Activated B cell treated with CpG ODN at 0.5 μM for 24 hours (primary cell): ENCODE measurements around the gene MYRIP. TPM values are rescaled to one million over a fixed set of nuclear protein-coding genes. Genes with fewer than 3 reads are reported as not detected.

ENCODE experiments used
- ATAC-seq: fragments of 200-7000 bp; cut with Tn5 transposase; one replicate; pipeline ENCODE4 v1.10.0; 2021; ENCODE audit warnings: low read depth, mild to moderate bottlenecking, moderate library complexity
- CTCF ChIA-PET: fragments of 350-600 bp; sonication (Branson Sonifier 250); formaldehyde crosslinking; loops from one replicate; lab custom pipeline; 2021; ENCODE audit warnings: antibody characterized with exemption; lab: Charles Lee
- POLR2A ChIA-PET: fragments of 350-600 bp; sonication (Branson Sonifier 250); formaldehyde crosslinking; loops from one replicate; lab custom pipeline; 2021; ENCODE audit warnings: antibody characterized with exemption; lab: Charles Lee
- DNase-seq: peaks from one replicate; pipeline ENCODE4 v3.0.0; 2022
- H3K27ac Mint-ChIP-seq: one replicate; pipeline ENCODE4 v1.8.0; 2020; ENCODE audit warnings: mixed read lengths
- H3K27me3 Mint-ChIP-seq: one replicate; pipeline ENCODE4 v1.8.0; 2021; ENCODE audit warnings: mixed read lengths
- H3K36me3 Mint-ChIP-seq: one replicate; pipeline ENCODE4 v1.8.0; 2021; ENCODE audit warnings: low read depth, mixed read lengths
- H3K4me1 Mint-ChIP-seq: one replicate; pipeline ENCODE4 v1.8.0; 2021; ENCODE audit warnings: mixed read lengths
- H3K4me3 Mint-ChIP-seq: one replicate; pipeline ENCODE4 v1.8.0; 2020; ENCODE audit warnings: mild to moderate bottlenecking, mixed read lengths
- H3K9me3 Mint-ChIP-seq: one replicate; pipeline ENCODE4 v1.8.0; 2020; ENCODE audit warnings: mixed read lengths
- intact Hi-C: fragments of 100-400 bp; cut with micrococcal nuclease; formaldehyde crosslinking; loops from one replicate; pipeline ENCODE4 v1.15.1; 2024
- total RNA-seq: library from RNA; stranded (reverse); gene quantifications from 2 replicates; pipeline ENCODE4 v1.2.3, GENCODE V29; 2022
- TF ChIP-seq, protein P1 (sequence below): fragments of 200-600 bp; IDR thresholded peaks from one replicate; pipeline ENCODE4 v1.8.0; 2022; ENCODE audit warnings: antibody characterized with exemption, mild to moderate bottlenecking

The MYRIP gene
- total RNA-seq, 1 donor from 2014 or later = 0.20 TPM

DNA sequence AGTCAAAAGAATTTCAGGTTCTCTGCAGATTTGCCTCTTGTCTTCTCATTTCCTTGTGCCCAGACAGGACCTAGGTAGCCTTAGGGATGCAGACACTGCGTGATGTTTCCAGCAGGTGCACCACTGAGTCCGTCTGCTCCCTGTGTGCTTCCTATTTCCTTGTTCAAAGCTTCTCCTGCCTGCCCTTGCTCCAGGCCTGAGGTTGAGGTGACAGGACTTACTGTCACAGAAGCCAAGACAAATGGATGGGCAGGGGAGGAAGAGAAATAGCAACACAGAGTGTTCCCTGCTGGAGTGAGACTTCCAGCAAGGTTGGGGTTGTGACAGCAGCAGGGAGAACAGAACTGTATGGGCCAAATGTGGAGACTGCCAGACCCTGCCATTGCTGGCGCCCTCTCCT is 199.4 kb downstream of the MYRIP start:
- DNase-seq (no peak), ATAC-seq (no peak)
- H3K4me3 Mint-ChIP-seq = no peak overlapping the region
- ChIA-PET POLR2A (no interaction called here), CTCF (no interaction called here)
- intact Hi-C loops = no loop called here
- no peaks in the 10 kb centered on the region for H3K9me3 Mint-ChIP-seq
- H3K4me1 Mint-ChIP-seq = no peaks in the 10 kb centered on the region
- TF ChIP-seq, protein P1, sequence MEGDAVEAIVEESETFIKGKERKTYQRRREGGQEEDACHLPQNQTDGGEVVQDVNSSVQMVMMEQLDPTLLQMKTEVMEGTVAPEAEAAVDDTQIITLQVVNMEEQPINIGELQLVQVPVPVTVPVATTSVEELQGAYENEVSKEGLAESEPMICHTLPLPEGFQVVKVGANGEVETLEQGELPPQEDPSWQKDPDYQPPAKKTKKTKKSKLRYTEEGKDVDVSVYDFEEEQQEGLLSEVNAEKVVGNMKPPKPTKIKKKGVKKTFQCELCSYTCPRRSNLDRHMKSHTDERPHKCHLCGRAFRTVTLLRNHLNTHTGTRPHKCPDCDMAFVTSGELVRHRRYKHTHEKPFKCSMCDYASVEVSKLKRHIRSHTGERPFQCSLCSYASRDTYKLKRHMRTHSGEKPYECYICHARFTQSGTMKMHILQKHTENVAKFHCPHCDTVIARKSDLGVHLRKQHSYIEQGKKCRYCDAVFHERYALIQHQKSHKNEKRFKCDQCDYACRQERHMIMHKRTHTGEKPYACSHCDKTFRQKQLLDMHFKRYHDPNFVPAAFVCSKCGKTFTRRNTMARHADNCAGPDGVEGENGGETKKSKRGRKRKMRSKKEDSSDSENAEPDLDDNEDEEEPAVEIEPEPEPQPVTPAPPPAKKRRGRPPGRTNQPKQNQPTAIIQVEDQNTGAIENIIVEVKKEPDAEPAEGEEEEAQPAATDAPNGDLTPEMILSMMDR = no peak
- no peaks in the 10 kb centered on the region for H3K27me3 Mint-ChIP-seq
- no peak overlapping the region for H3K27ac Mint-ChIP-seq
- H3K36me3 Mint-ChIP-seq = no peaks in the 10 kb centered on the region

DNA sequence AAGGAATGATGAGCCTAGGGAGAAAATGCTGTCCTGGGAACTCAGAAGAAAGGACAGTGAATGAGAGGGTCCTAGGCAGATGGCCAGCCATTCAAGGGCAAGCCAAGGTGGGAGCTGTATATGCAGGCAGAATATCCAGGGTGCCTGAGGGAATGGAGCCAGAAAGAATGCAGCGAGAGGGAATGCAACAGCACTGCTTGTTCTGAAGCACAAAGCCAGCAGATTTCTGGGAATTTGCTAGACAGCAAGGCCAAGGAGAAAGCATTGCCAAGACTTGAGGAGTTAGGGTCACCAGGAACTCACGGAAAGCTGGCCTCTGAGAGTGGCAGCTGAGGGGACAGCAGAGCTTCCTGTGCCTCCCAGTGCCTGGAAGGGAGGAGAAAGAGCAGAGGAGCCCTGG is 200.6 kb downstream of the MYRIP start:
- intact Hi-C loops = no loop called here
- Mint-ChIP-seq H3K27me3 (peaks cover 2% of the 10 kb centered on the region), H3K4me3 (no peak overlapping the region), H3K27ac (no peak overlapping the region), H3K36me3 (no peaks in the 10 kb centered on the region), H3K4me1 (no peaks in the 10 kb centered on the region), H3K9me3 (no peaks in the 10 kb centered on the region)
- TF ChIP-seq, protein P1 = no peak
- DNase-seq (no peak), ATAC-seq (no peak)
- CTCF ChIA-PET = no interaction called here
- POLR2A ChIA-PET = no interaction called here

DNA sequence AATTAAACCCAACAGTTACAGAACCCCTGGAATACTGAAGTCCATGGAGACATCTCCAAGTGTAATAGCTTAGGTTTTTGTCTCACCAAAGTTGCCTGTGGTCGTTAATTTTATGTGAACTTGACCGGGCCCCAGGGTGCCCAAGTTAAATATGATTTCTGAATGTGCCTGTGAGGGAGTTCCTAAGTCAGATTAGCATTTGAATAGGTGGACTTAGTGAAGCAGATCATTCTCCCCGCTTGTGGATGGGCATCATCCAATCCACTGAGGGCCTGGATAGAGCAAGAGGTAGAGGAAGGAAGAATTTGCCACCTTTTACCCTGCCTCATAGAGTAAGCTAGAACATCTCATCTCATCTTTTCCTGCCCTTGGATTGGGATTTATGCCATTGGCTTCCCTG is 203.0 kb downstream of the MYRIP start:
- Mint-ChIP-seq H3K4me3 (no peak overlapping the region), H3K9me3 (no peaks in the 10 kb centered on the region), H3K36me3 (no peaks in the 10 kb centered on the region), H3K27ac (no peak overlapping the region), H3K27me3 (peaks cover 2% of the 10 kb centered on the region), H3K4me1 (no peaks in the 10 kb centered on the region)
- intact Hi-C loops = no loop called here
- DNase-seq (no peak), ATAC-seq (no peak)
- ChIA-PET POLR2A (no interaction called here), CTCF (no interaction called here)
- TF ChIP-seq, protein P1 = no peak

- Mint-ChIP-seq H3K4me3 (no peak overlapping the region), H3K9me3 (no peaks in the 10 kb centered on the region), H3K4me1 (no peaks in the 10 kb centered on the region), H3K27me3 (peaks cover 2% of the 10 kb centered on the region), H3K27ac (no peak overlapping the region), H3K36me3 (no peaks in the 10 kb centered on the region)
- TF ChIP-seq, protein P1 = no peak
- DNase-seq (no peak), ATAC-seq (no peak)
- ChIA-PET POLR2A (no interaction called here), CTCF (no interaction called here)
- intact Hi-C loops = no loop called here
Observed at GRCh38 chr3:40016391-40016790, 207.0 kb downstream of the MYRIP start.

- Mint-ChIP-seq H3K9me3 (no peaks in the 10 kb centered on the region), H3K4me1 (no peaks in the 10 kb centered on the region), H3K4me3 (no peak overlapping the region), H3K36me3 (no peaks in the 10 kb centered on the region), H3K27me3 (peaks cover 8% of the 10 kb centered on the region), H3K27ac (no peak overlapping the region)
- no peak for ATAC-seq
- no peak for DNase-seq
- ChIA-PET CTCF (no interaction called here), POLR2A (no interaction called here)
- intact Hi-C loops = no loop called here
- TF ChIP-seq, protein P1 = no peak
Observed at GRCh38 chr3:40018369-40018768, 209.0 kb downstream of the MYRIP start.
